DMS153 (cell line): ENCODE data around the gene GRPR.
A peak's percentile ranks its signal among the peaks of the same experiment; 100 is the strongest.

Experiments used
- DNase-seq: peaks from one replicate; lab custom pipeline; 2025; lab: John Stamatoyannopoulos, UW

Gene GRPR

DNA sequence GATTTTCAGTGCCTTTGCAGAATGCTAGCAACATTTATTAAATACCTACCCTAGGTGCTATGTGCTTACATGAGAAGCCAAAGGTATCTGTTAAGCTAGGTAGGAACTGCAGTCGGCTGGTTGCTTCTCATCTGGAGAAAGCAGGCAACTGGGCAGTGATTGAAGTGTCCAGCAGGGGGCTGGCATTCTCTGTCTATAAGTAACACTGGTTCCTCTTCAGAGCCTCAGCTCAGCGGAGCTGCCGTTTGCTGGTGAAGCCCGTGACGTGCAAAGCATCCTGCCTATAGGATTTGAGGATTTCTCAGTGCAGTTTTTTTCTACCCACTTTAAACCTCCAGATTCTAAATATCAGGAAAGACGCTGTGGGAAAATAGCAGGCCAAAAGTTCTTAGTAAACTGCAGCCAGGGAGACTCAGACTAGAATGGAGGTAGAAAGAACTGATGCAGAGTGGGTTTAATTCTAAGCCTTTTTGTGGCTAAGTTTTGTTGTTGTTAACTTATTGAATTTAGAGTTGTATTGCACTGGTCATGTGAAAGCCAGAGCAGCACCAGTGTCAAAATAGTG is at the start of gene GRPR:
GRPR (plus strand) TSS at position 344 of the 565 bp plus-strand sequence. CDS start 389 bp downstream, outside the sequence.
- peak; percentile 74 for DNase-seq

DNA sequence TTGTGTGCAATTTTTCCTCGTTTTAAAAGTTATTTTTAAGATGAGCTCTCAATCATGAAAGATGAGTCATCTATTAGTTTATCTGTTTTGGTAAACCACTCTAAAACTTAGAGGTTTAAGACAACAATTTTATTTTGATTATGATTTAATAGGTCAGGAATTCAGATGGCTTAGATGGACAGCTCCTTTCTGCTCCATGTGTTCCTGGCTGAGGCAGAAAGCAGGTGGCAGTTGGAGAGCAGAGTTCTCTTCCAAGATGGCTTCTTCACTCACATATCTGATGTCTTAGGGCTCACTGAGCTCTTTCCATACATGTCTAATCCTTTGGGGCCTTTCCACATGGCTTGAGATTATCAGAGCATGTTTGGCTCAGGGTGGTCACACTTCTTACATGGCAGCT is 48.3 kb upstream of the GRPR start:
- DNase-seq: no peak

DNA sequence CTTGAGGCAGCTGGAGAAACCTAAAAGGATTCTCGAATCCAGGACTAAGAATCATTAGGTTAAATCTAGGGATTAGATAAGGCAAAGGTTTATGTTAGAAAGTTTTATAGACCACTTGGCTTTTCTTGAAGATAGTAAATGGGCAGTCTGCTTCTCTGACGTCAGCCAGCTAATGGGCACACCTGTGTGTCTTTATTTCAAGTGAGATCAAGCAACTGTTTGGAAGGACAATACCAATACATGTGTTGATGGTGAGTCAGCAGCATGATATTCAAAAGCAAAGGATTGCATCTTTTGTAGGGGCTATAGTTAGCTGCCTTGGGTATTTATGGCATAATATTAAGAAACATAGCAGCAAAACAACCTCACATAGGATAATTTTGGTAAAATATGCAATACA is 46.5 kb upstream of the GRPR start:
- no peak for DNase-seq

DNA sequence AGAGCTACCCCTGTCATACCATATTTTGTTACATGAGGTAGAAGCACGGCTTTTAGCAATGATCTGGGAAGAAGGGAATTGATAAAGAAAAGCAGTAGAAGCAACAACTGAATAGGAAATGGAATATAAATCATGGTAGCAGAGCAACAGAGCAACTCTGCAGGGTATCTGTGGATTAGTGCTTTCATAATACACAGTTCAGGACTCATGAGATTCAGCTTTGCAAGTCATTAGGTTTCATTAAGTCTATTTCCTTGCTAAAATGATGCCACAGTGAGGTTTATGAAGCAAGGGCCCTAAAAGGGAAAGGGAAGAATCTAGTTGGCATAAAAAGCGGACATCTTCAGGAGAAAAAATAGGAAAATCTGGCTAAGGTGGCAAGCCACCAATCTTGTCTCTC is 45.6 kb upstream of the GRPR start:
- no peak for DNase-seq

DNA sequence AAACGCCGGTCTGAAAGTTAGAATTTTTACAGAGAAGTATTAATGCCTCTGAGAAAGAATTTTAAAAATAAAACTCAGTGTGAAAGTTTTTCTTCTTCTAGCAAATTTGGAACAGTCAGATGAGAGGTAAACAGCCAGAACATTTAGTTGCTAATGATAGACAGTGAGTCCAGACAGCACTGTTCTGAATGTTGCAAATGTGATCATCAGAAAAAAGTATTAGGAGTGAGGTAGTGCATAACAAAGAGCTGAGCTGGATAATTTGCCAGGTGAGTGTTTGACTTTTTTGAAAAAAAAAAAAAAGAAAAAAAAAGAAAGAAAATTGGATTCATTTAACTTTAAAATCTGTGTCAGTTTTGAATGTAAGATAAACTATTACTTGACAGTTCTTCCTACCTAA is 42.0 kb upstream of the GRPR start:
- DNase-seq: no peak

DNA sequence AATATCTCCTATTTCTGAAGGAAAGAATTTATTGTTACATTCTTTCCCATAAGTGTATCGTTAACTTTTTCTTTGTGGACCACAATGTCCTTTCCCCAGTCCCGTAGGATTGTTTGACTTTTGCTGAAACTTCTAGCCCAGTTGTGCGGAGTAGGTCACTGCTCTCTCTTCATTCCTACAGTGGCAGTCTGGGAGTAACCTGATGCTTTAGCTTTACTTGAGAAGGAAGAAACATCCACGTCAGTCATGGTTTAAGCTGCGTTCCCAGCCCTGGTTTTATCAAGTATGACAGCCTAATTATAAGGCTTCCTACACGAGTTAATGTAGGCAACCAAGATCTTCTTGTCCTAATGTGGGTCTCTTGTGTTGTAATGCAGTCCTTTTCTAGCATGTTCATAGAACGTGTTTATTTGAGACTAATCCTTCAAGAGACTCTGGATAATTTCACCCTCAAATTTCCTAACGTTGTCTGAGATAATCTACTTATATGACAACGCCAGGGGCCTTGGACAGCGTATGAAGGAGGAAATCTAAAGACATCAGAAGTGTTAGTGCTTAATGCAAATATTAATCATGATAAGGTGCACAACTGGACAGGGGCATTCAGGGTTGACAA is 40.8 kb upstream of the GRPR start:
- DNase-seq: no peak

DNA sequence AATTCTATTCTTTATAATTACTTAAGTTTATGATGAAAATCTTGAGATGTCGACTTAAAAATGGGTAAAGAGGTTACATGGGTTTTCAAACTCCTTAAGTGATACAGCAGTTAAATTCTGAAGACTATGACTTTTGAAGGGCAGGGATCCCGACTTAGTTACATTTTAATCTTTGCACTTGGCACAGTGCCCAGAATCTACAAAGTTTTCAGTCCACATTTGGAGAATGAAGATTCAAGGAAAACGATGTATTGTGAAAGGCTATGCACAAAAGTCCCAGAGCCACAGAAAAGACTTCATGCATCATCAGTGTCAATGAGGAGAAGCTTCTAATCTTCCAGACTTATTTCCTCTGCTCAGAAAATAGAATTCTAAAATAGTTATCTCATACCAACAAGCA is 36.3 kb upstream of the GRPR start:
- no peak for DNase-seq

DNA sequence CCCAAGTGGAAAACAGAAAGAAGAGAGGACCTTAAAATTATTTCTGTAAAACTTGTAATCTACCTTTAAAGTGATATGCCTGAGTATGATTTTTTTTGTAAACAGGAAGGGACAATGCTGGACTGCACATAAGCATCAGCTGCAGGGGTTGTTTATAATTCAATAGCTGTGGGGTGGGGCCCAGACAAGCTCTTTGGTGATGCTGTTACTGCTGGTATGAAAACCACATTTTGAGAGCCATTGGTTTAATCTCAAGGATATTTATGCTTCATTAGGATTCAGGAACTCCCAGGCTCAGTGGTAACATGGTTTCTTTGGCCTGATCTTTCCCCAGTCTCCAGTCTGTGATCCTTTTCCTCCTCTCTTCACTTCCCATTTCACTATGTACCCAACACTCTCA is 34.3 kb upstream of the GRPR start:
- no peak for DNase-seq

DNA sequence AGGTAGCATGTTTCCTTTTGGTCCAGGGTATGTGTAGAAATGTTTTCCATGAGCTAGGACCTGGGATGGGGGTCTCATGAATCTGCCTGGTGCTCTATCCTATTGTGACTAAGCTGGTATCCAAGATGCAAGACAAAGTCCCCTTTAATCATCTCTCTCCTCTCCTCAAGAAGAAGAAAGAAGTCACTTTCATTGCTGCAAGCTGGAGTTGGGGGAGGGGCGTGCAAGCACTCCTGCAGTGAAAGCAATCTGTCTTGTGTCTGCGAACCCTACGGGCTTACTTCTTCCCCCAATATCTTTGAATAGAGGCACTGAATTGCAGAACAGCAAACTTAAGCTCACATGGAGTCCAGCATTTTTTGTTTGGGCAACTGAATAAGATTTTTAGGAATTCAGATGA is 27.2 kb upstream of the GRPR start:
- DNase-seq: no peak

DNA sequence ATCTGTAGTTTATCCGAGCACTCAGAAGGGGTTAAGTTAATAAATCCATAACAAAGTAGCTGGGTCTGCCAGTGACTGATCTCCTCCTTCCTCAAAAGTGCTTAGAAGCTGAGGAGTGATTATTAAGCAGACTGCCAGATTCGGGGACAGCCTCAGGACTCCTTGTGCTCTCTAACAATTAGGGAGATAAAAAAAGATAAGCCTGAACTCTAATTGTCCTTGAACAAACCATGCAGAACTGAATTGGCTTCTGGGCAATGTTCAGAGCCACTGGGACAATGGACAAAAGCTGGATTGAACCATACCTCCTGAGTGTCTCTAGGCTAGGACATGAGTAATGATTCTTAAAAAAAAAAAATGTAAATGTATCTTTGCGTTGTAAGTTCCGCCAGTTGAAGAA is 22.7 kb upstream of the GRPR start:
- no peak for DNase-seq

DNA sequence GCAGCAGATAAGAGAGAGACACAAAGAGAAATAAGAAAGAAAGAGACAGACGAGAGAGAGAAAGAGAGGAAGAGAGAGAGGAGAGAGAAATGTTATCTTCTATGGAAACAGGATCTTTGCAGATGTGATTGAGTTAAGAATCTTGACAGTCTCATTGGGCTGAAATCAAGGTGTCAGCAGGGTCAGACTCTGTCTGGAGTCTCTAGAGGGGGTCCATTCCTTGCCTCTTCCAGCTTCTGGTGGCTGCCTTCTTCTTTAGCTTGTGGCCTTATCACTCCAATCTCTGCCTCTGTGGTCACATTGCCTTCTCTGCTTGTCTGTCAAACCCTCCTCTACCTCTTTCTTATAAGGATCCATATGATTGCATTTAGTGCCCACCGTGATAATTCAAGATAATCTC is 21.8 kb upstream of the GRPR start:
- no peak for DNase-seq

DNA sequence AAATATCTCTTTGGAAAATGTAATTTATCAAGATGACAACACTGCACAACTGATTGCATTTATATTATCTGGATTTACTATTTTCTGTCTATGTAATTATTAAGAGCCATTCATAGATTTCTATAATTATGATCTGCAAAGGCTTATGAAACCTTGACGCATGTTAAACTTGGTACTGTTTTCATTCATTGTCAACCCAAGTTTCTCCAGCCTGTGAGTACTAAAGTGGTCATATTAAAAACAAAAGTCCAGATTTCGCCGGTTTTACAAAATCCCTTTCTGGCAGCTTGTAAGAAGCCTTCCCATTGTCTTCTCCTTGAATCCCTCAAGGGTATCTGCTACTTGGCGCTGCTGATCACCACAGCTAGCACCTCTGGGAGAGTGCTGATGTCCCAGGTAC is 19.7 kb upstream of the GRPR start:
- DNase-seq: no peak

DNA sequence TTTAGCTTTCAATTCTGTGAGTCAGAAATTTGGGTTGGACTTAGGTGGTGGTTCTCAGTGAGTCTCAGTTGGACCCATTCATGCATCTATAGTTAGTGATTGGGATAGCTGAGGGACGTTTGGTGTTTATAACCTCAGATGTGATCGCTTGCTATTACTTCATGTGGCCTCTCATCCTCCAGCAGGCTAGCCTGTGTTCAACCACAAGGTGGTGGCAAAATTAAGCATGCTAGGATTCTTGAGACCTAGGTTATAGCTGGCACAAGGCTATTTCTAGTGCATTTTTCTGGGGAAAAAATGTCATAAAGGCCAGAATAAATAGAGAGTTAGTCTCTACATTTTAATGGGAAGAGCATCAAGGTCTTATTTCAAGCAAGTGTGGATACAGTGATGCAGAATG is 10.9 kb upstream of the GRPR start:
- DNase-seq: no peak

DNA sequence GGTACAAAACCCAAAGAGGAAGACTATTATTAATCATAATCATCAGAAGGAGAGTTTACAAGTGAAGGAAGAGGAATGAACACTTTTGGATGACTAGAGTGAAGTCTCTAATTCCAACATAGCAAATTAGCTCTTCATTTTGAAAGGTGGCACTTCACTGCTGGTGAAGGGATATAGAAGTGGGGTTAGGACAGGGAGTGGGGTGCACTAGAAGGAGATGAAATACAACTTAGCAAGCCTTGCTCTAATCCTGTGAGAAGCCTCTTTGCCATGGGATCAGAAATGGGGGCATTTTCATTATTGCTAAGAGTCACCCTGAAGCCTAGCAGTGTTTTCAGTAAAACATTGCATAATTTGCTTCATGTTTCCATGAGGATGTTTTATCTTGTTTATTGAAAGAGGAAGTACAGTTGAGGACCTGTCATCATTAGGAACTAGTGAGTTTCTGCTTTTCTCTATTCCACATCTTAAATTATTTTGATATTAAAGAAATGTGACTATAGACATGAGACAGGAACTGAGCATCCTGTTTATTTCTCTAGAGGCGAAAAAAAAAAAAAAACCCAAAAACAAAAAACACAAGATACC is 9.3 kb upstream of the GRPR start:
- no peak for DNase-seq

DNA sequence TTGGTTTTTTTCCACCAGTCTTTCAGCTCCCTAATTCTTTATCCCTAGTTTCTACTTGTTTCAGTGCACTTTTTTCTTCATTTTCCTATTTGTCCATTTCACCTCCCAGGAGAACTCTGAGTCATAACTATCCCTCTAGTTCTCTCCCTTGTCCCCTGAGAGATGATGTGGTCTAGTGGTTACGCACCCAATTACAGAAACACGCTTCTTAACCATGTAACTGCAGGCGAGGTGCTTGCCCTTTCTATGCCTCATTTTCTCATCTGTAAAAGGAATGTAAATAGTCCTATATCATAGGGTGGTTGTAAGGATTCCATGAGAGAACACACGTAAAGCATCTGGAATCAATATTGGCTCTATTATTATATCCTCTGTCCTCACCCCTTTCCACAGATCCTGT is 8.8 kb upstream of the GRPR start:
- no peak for DNase-seq

DNA sequence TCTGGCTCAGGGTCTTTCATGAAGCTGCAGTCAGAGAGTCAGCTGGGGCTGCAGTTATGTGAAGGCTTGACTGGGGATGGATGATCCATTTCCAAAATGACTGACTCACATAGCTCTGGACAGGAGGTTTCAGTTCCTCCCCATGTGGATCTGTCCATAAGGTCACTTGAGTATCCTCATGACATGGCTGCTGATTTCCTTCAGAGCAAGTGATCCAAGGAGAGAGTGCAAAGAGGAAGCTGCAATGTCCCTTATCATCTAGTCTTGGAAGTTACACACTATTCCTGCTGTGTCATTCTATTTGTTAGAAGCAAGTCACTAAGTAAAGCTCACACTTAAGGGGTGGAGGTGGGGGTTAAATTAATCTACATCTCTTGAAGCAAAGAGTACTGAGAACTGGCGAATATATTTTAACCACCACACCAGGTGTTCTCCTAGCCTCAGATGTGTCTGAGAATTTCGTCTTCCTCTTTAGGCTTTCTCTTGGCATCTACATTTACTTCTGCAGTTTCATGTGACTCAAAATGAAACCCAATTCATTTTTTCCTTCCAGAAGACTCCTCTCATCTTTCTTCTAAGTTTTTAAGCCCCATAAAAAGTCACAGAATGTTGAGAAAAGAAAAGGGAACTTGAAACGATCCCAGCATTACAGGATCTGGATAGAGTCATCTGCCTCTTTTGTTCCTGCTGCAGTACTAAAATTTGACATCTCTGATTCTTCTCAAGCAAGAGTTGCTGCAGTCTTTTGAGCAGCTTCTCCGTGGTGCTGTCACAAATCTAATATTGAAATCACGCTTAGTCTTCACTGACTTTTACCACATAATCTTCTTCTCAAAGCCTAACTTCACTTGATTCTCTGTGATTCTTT is 3.8 kb upstream of the GRPR start:
- no peak for DNase-seq

DNA sequence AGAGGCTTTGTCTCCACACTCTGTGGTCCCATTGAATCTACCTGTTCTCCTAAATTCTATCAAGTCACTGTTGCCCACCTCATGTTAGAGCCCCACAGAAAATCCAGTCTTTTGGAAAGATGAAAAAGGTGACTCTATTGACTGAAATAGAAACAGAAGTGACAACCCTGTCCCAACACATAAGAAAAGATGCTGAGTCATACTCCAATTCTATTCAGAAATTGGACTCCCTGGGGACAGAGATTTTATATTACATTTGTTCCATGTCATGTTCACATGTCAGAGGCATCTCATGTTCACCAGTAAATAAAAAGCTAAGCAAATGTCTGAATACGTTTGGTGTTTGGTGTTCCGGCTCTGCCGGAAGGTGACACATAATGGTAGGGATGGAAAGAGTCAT is 2.9 kb upstream of the GRPR start:
- DNase-seq: no peak

DNA sequence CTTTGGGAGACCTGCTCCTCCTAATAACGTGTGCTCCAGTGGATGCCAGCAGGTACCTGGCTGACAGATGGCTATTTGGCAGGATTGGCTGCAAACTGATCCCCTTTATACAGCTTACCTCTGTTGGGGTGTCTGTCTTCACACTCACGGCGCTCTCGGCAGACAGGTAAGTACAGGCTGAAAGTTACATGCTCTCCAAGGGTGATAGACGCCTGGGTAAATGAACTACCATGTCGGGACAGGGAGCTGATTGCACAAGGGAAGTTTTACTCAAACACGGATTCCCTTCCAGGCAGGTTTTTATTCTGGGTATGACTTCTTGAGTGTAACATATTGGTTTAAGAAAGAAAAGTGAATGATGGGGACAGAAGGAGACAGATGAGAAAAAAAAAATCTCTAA is 836 bp downstream of the GRPR start:
- no peak for DNase-seq

DNA sequence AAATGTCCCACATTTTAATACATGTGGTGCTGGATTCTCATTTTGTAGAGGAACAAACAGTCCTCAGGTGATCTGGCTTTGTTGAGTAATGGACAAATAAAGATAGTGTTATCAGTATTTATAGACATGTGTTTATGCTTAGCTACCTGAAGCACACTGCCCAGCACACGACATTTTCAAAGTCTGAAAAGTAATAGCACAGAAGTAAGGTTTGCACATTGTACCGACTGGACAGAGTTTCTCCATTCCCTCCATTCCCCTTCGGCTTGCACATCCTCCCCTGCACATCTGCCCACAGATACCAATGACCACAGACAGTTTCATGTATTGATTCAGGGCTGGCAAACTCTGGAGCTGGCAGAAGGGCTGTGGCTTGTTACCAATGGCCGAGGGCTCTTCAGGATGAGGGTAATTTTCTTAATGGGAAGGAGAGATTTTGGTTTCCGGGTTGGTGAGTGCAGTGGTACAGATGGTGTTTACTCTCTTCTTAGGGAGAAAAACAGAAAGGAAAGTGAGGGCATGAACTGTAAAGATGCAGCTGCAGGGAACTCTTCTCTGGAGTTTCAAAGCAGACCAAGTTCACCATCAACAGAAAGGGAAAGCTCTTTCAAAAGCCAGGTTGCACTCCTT is 2.3 kb downstream of the GRPR start:
- peak; percentile 9 for DNase-seq

DNA sequence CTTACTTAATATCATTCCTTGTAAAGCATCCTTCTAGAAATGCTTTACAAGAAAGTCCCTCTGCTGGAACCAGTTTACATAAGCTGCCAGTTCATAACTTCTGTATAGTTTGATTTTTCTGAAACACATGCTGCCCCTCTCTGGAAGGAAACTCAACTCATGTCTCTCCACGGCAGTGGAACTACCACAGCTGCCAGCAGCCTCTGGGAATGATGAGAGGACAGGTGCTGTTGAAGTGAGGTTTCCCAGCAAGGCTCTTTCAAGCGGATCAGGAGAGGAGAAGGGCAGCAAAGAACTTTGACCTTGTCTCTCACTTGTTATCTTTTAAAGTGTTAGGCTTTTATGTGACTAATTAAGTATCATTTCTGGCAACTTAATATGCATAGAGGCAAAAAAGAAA is 7.3 kb downstream of the GRPR start:
- DNase-seq: no peak

DNA sequence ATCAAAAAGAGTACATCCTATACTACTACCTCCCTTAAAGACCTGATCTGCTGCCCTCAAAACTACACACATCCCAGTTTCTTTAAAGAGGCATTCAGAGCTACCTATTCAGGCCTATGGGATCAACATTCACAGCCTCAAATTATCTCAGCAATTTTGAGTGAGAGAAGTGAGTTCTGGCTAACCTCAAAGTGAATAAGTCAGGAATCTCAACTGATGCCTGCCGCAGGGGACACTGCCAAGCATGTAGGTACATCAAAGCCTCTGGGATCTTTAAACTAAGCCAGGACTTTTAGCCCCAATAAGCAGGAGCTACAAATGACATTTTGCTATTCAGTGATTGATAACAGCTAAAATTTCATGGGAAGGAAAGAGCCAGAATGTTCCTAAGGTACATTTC is 11.6 kb downstream of the GRPR start:
- DNase-seq: no peak

DNA sequence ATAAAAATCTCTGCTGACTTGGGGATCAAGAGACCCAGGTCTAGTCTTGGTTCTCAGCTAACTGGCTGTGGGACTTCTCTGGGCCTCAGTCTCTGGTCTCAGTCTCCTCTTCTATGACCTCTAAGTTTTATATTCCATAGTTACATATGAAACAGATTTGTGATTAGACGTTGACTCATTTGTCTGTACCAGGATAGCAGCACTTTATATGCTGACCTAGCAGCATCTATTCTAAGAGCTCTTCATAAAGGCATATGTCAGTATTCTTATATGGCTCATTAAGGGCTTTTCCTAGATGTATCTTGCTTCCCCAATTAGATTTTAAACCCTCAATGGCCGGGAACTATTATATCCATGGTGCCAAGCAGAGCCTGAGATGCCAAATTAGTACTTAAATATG is 12.7 kb downstream of the GRPR start:
- no peak for DNase-seq
